SU-DHL-6 (cell line): ENCODE measurements around the gene API5.
A peak's percentile ranks its signal among the peaks of the same experiment; 100 is the strongest.

Experiments used
- H2AFZ ChIP-seq: fragments of 200-600 bp; sonication (generic); 2 replicates; pipeline ENCODE4 v1.6.1; 2014; ENCODE audit warnings: low read depth, mild to moderate bottlenecking, moderate library complexity, mixed read lengths, antibody characterized with exemption, low read length; ENCODE audit not compliant: severe bottlenecking
- H3F3A ChIP-seq: fragments of 200-600 bp; shearing (Covaris generic); 2 replicates; pipeline ENCODE4 v1.6.0; 2016; ENCODE audit warnings: antibody characterized with exemption, mild to moderate bottlenecking; ENCODE audit not compliant: insufficient read depth
- H3K27ac ChIP-seq: fragments of 200-600 bp; sonication (generic); 2 replicates; pipeline ENCODE4 v1.5.1; 2016; ENCODE audit warnings: low read depth, mild to moderate bottlenecking, low read length, moderate library complexity, mixed read lengths
- H3K27me3 ChIP-seq: fragments of 200-600 bp; sonication (generic), shearing (Covaris generic); 2 replicates; pipeline ENCODE4 v1.6.0; 2014; ENCODE audit warnings: mild to moderate bottlenecking, low read length
- H3K36me3 ChIP-seq: fragments of 200-600 bp; sonication (generic); 2 replicates; pipeline ENCODE4 v1.6.1; 2014; ENCODE audit warnings: mild to moderate bottlenecking, low read length, mixed read lengths
- H3K4me2 ChIP-seq: fragments of 300-600, 200-600 bp; shearing (Covaris generic), sonication (generic); 2 replicates; pipeline ENCODE4 v1.6.0; 2014; ENCODE audit warnings: low read length, low read depth, mild to moderate bottlenecking; ENCODE audit not compliant: poor library complexity, severe bottlenecking
- H3K4me3 ChIP-seq: fragments of 200-600 bp; sonication (generic); 2 replicates; pipeline ENCODE4 v1.5.1; 2014; ENCODE audit warnings: antibody characterized with exemption, low read length, mild to moderate bottlenecking, mixed read lengths; ENCODE audit not compliant: insufficient read depth, poor library complexity, severe bottlenecking
- H3K79me2 ChIP-seq: fragments of 200-600 bp; sonication (generic); 2 replicates; pipeline ENCODE4 v1.6.1; 2014; ENCODE audit warnings: mild to moderate bottlenecking, low read length, moderate library complexity; ENCODE audit not compliant: insufficient read depth
- H3K9ac ChIP-seq: fragments of 200-600 bp; sonication (generic); 2 replicates; pipeline ENCODE4 v1.7.0; 2014; ENCODE audit warnings: mild to moderate bottlenecking, low read length
- H3K9me2 ChIP-seq: fragments of 200-600 bp; sonication (generic); replicated peaks from 2 replicates; pipeline ENCODE4 v1.6.1; 2014; ENCODE audit warnings: low read length; ENCODE audit not compliant: insufficient read depth
- H3K9me3 ChIP-seq: fragments of 200-600 bp; sonication (generic); 2 replicates; pipeline ENCODE4 v1.6.1; 2014; ENCODE audit warnings: low read length, mixed read lengths; ENCODE audit not compliant: insufficient read depth
- H4K20me1 ChIP-seq: fragments of 200-600 bp; sonication (generic); 2 replicates; pipeline ENCODE4 v1.6.1; 2014; ENCODE audit warnings: low read depth, mild to moderate bottlenecking, antibody characterized with exemption, low read length, moderate library complexity, mixed read lengths
- EZH2phosphoT487 ChIP-seq: fragments of 200-600 bp; sonication (generic), shearing (Covaris generic); conservative IDR thresholded peaks from 2 replicates; pipeline ENCODE4 v1.6.1; 2018; ENCODE audit warnings: mild to moderate bottlenecking, antibody characterized with exemption, low read length, moderate library complexity, mixed read lengths
- TF ChIP-seq, protein P1 (sequence below): fragments of 200-600 bp; sonication (generic); IDR thresholded peaks from one replicate; pipeline ENCODE4 v1.5.1; 2017; ENCODE audit warnings: antibody characterized with exemption, mild to moderate bottlenecking, low read length, moderate library complexity; ENCODE audit not compliant: insufficient read depth, poor library complexity, severe bottlenecking

The API5 gene

DNA sequence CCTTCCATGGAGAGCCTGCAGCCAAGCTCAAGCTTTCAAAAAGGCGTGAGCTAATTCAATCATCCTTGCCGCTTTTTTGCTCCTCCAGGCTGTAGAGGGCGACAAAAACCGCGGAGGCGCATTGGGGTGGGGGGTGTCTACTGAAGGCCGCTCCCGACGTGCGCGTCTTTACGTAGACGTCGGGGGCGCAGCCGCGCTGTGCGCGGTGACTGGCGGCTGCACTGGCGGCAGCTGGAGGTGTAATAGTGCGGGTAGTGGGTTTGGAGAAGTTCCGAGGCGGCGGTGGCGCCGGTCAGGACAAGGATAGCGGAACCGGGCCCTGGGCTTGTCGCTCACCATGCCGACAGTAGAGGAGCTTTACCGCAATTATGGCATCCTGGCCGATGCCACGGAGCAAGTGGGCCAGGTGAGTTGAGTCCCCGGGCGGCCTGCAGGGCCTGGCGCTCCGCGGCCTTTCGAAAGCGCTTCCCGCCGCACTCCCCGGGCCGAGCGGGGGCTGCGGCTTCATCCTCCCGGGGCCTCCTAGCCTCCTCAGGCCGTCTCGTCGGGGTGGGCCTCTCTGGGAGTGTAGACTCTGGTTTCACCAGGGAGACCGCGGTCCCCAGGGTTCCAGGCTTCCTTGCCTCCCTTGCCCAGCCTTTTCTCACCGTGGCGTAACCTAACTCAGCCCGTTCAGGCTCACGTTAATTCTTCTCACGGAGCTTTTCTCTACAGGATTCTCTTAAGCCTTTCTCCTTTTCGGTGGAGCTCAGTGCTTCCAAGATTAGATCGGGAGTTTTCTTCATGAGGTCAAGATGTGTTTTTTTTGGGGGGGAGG lies at the start of gene API5:
API5 (plus strand) TSS at position 206 of the 817 bp plus-strand sequence; CDS start at position 338, 132 bp downstream.
- Histone ChIP-seq H3K9me3 (no peaks in the 10 kb centered on the region), H3K79me2 (peaks cover 51% of the 10 kb centered on the region), H3K4me2 (peak within 1 kb of the TSS; percentile 88), H3K27ac (peak within 1 kb of the TSS; percentile 2), H3K9me2 (no peaks in the 10 kb centered on the region), H3K4me3 (peak within 1 kb of the TSS; percentile 62), H4K20me1 (peaks cover 23% of the 10 kb centered on the region), H3K36me3 (peaks cover 3% of the 10 kb centered on the region; the same call in 1 of the 2 replicates), H3K27me3 (no peaks in the 10 kb centered on the region), H3F3A (0 out of 2 replicates have a peak, but pooled peaks cover 4% of the 10 kb centered on the region), H3K9ac (peak within 1 kb of the TSS; percentile 72), H2AFZ (peak within 1 kb of the TSS; percentile 99)
- TF ChIP-seq, protein P1, sequence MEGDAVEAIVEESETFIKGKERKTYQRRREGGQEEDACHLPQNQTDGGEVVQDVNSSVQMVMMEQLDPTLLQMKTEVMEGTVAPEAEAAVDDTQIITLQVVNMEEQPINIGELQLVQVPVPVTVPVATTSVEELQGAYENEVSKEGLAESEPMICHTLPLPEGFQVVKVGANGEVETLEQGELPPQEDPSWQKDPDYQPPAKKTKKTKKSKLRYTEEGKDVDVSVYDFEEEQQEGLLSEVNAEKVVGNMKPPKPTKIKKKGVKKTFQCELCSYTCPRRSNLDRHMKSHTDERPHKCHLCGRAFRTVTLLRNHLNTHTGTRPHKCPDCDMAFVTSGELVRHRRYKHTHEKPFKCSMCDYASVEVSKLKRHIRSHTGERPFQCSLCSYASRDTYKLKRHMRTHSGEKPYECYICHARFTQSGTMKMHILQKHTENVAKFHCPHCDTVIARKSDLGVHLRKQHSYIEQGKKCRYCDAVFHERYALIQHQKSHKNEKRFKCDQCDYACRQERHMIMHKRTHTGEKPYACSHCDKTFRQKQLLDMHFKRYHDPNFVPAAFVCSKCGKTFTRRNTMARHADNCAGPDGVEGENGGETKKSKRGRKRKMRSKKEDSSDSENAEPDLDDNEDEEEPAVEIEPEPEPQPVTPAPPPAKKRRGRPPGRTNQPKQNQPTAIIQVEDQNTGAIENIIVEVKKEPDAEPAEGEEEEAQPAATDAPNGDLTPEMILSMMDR = peak; percentile 58
- no peak for TF ChIP-seq EZH2phosphoT487

GRCh38 chr11:43267856-43268580 lies 43.8 kb upstream of the API5 start:
- H3K4me2 ChIP-seq = no peak overlapping the region
- TF ChIP-seq, protein P1 = no peak
- TF ChIP-seq EZH2phosphoT487 = no peak
- H2AFZ ChIP-seq = no peak overlapping the region
- H3K9ac ChIP-seq = no peak overlapping the region
- H3K4me3 ChIP-seq = no peak overlapping the region
- H4K20me1 ChIP-seq = no peaks in the 10 kb centered on the region
- no peaks in the 10 kb centered on the region for H3K9me3 ChIP-seq
- H3K27ac ChIP-seq = no peak overlapping the region
- H3F3A ChIP-seq = no peaks in the 10 kb centered on the region
- no peaks in the 10 kb centered on the region for H3K79me2 ChIP-seq
- H3K27me3 ChIP-seq = no peaks in the 10 kb centered on the region
- no peaks in the 10 kb centered on the region for H3K9me2 ChIP-seq
- no peaks in the 10 kb centered on the region for H3K36me3 ChIP-seq

DNA sequence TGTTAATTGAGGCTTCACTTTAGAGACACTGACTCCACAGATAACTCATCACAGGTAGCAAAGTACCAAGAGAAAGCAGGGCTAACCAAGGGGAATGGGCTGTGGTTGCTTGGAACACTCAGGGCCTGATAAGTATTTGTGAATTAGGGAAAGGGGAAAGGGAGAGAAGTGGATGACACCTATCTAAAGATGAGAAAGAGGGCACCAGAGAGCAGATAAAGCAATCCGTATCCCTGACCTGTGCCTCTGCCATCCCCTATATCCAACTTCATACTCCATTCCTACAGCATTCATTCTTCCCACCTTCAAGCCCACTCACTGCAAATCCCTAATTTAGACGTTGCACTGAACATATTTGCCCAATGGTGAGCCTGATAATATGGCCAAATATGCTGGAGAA lies 43.0 kb upstream of the API5 start:
- Histone ChIP-seq H3K9me3 (no peaks in the 10 kb centered on the region; the same call in 1 of the 2 replicates), H3K36me3 (no peaks in the 10 kb centered on the region), H3K27ac (no peak overlapping the region), H3K9ac (no peak overlapping the region), H3K9me2 (no peaks in the 10 kb centered on the region), H3K79me2 (no peaks in the 10 kb centered on the region), H3K4me2 (no peak overlapping the region), H3F3A (no peaks in the 10 kb centered on the region), H3K27me3 (no peaks in the 10 kb centered on the region), H4K20me1 (no peaks in the 10 kb centered on the region), H2AFZ (no peak overlapping the region), H3K4me3 (no peak overlapping the region)
- TF ChIP-seq, protein P1 = no peak
- no peak for TF ChIP-seq EZH2phosphoT487
